Adipocyte (in vitro differentiated cells): ENCODE data around the gene PROB1.
"Not testable (repeated sequence)": the region's sequence is repeated elsewhere in the genome, so short reads cannot be mapped to it uniquely, and the experiment has no call there.

ENCODE experiments used
- DNase-seq: peaks from one replicate; pipeline ENCODE4 v3.0.0-alpha.2; 2015; ENCODE audit warnings: low read depth
- H3K27me3 ChIP-seq: replicated peaks from 2 replicates; pipeline ENCODE4 v1.7.0; 2013; ENCODE audit warnings: mild to moderate bottlenecking, low read length, moderate library complexity; ENCODE audit not compliant: control insufficient read depth, insufficient read depth
- H3K36me3 ChIP-seq: 2 replicates; pipeline ENCODE4 v1.7.0; 2013; ENCODE audit warnings: low read length, mild to moderate bottlenecking, moderate library complexity; ENCODE audit not compliant: control insufficient read depth, insufficient read depth, severe bottlenecking
- H3K4me1 ChIP-seq: 2 replicates; pipeline ENCODE4 v1.7.0; 2013; ENCODE audit warnings: mild to moderate bottlenecking, low read length, moderate library complexity; ENCODE audit not compliant: control insufficient read depth, insufficient read depth
- H3K4me3 ChIP-seq: 2 replicates; pipeline ENCODE4 v1.7.0; 2013; ENCODE audit warnings: mild to moderate bottlenecking, low read length, moderate library complexity
- H3K9ac ChIP-seq: 2 replicates; pipeline ENCODE4 v1.7.0; 2013; ENCODE audit warnings: mild to moderate bottlenecking, low read length, moderate library complexity
- H3K9me3 ChIP-seq: 2 replicates; pipeline ENCODE4 v1.7.0; 2013; ENCODE audit warnings: mild to moderate bottlenecking, low read length, moderate library complexity; ENCODE audit not compliant: control insufficient read depth

Gene PROB1

DNA sequence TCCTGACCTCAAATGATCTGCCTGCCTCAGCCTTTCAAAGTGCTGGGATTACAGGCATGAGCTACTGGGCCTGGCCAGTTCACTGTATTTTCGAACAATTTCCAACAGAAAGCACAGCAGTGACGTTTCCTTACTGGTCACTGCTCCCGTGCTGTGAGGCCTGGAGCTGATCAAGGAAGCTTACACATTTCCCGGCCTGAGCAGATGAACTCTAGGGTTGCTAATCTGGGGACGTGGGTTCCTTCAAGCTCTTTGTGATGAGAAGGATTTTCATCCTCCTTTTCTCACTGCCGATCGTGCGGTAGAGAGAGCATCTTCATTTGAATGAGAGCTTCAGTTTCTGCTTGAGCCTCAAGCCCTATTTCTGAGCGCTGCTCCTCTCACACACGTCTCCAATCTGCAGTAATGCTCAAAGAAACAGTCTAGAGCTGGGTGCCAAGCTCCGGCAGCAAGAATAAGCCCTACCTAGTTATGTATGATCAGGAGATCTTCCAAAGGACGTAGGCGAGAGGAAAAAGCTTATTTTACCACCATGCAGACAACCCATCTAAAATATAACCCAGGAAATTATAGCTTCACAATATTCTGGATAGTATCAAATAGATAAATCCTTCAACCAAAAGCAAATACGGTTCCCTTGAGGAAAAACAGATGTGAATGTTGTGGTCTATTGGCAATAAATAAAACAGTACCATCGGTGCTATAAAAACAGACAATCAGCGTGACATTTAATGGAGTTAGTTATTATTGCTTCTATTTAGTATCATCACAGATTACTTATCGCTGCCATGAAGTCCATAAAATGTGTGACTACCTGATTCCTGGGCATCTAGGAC lies 16.3 kb upstream of the PROB1 start:
- Histone ChIP-seq H3K36me3 (no peaks in the 10 kb centered on the region), H3K27me3 (no peaks in the 10 kb centered on the region), H3K9ac (peak overlapping the region; percentile 62), H3K4me1 (peaks cover 13% of the 10 kb centered on the region), H3K4me3 (no peak overlapping the region), H3K9me3 (no peaks in the 10 kb centered on the region)
- DNase-seq, result no peak

DNA sequence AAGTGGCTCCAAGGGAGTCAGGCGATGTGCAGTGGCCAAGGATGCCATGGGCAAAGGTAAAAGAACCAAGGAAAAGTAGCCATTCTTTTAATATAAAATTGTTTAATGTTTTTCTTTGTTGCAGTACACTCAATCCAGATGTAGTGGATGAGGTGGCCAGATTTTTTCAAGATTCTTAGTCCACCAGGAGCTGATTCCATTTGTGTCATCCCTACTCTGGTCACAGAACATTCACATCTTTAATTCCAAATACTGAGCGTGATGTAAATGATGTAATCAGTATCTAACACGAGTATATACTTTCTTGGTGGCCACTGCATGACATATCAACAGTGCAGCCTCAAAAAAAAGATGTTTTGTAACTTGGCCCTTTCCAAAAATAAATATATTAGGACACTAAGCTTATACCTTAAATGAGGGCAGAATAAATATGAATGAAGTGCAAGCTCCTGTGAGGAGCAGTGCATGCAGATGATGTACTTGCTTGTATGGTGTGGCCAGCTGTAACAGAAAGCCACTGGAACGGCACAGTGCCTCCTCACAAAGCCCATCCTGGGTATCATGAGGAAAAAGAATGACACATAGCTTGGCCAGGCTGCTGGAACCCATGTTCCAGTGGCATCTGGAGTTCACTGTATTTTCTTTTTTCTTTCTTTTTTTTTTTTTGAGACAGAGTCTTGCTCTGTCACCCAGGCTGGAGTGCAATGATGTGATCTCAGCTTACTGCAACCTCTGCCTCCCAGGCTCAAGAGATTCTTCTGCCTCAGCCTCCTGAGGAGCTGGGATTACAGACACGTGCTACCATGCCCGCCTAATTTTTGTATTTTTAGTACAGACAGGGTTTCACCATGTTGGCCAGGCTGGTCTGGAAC lies 15.5 kb upstream of the PROB1 start:
- Histone ChIP-seq H3K9ac (peak overlapping the region; percentile 62), H3K36me3 (no peaks in the 10 kb centered on the region), H3K4me3 (no peak overlapping the region), H3K27me3 (no peaks in the 10 kb centered on the region), H3K4me1 (peaks cover 13% of the 10 kb centered on the region), H3K9me3 (no peaks in the 10 kb centered on the region)
- DNase-seq, result peak; percentile 3

DNA sequence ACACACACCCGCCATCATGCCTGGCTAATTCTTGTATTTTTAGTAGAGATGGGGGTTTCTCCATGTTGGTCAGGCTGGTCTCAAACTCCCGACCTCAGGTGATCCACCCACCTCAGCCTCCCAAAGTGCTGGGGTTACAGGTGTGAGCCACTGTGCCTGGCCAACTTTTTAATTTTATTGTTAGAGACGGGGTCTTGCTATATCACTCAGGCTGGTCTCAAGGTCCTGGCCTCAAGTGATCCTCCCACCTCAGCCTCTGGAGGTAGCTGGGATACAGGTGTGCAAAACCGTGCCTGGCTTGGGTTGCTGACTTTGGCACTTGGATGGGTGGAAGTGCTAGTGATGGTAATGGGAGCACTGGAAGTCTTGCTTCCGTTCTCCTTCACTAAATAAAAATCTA lies 14.2 kb upstream of the PROB1 start:
- not testable (repeated sequence) for H3K9ac ChIP-seq, H3K36me3 ChIP-seq, H3K9me3 ChIP-seq, H3K4me3 ChIP-seq, DNase-seq, H3K27me3 ChIP-seq
- peaks cover 13% of the 10 kb centered on the region for H3K4me1 ChIP-seq

GRCh38 chr5:139408191-139408590 lies 13.3 kb upstream of the PROB1 start:
- Histone ChIP-seq H3K4me3 (no peak overlapping the region), H3K9me3 (no peaks in the 10 kb centered on the region), H3K4me1 (peaks cover 16% of the 10 kb centered on the region), H3K27me3 (no peaks in the 10 kb centered on the region), H3K9ac (no peak overlapping the region), H3K36me3 (no peaks in the 10 kb centered on the region)
- no peak for DNase-seq

DNA sequence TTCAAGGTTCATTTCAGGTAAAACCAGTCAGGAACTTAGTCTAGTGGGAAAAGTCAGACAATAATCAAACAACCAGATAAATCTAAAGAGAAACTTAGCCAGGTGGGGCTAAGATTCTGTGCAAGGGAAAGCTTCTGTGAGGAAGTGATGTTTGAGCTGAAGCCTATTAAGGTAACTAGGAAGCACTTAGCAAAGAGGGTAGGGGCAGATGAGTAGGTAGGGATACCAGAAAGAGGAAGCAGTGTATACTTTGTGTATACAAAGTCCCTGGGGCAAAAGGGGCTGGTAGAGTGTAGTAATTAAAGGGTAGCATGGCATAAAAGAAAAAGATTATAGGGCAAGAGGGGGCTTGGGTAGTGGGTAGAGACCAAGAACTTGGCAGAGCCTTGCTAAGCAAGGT lies 12.6 kb upstream of the PROB1 start:
- Histone ChIP-seq H3K4me3 (no peak overlapping the region), H3K4me1 (peaks cover 20% of the 10 kb centered on the region), H3K9me3 (no peaks in the 10 kb centered on the region), H3K27me3 (no peaks in the 10 kb centered on the region), H3K36me3 (no peaks in the 10 kb centered on the region), H3K9ac (no peak overlapping the region)
- no peak for DNase-seq

- Histone ChIP-seq H3K36me3 (no peaks in the 10 kb centered on the region), H3K9ac (no peak overlapping the region), H3K27me3 (no peaks in the 10 kb centered on the region), H3K4me3 (no peak overlapping the region), H3K9me3 (no peaks in the 10 kb centered on the region), H3K4me1 (peaks cover 20% of the 10 kb centered on the region)
- DNase-seq, result no peak
Observed at GRCh38 chr5:139406963-139407362, 12.1 kb upstream of the PROB1 start.

- Histone ChIP-seq H3K4me3 (peak overlapping the region; percentile 80), H3K9me3 (no peaks in the 10 kb centered on the region), H3K4me1 (peaks cover 7% of the 10 kb centered on the region), H3K27me3 (no peaks in the 10 kb centered on the region), H3K36me3 (no peaks in the 10 kb centered on the region), H3K9ac (peak overlapping the region; percentile 81)
- no peak for DNase-seq
Observed at GRCh38 chr5:139404484-139404840, 9.6 kb upstream of the PROB1 start.

GRCh38 chr5:139403787-139404483 lies 9.0 kb upstream of the PROB1 start, which contains the start of gene SPATA24:
Gene SPATA24, minus strand, starts transcription at chr5:139404089. Its CDS starts 29 bp downstream, at chr5:139404060.
- Histone ChIP-seq H3K27me3 (no peaks in the 10 kb centered on the region), H3K4me1 (peaks cover 7% of the 10 kb centered on the region), H3K9ac (peak within 1 kb of the TSS; percentile 81), H3K36me3 (no peaks in the 10 kb centered on the region), H3K4me3 (peak within 1 kb of the TSS; percentile 80), H3K9me3 (no peaks in the 10 kb centered on the region)
- peak; percentile 99 for DNase-seq

DNA sequence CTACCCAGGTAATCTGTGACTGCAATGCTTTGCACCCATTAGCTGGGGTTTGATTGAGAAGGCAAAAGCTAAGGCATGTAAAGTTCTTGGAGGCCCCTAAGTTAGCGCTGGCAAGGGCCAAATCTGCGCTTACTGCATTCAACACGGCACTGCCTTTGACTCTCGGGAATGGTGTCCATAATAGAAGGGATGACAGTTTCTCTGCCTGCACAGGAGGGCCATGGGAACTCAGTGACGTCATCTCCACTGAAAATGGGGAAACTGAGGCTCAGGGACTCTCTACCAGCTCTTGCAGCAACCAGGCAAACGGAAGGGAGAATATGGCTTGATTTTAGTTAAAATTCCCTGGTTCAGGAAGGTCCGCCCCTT lies 8.5 kb upstream of the PROB1 start:
- peak overlapping the region; percentile 81 for H3K9ac ChIP-seq
- no peaks in the 10 kb centered on the region for H3K9me3 ChIP-seq
- no peak for DNase-seq
- H3K27me3 ChIP-seq, result no peaks in the 10 kb centered on the region
- H3K4me3 ChIP-seq, result peak overlapping the region; percentile 80
- no peaks in the 10 kb centered on the region for H3K36me3 ChIP-seq
- H3K4me1 ChIP-seq, result peaks cover 7% of the 10 kb centered on the region

DNA sequence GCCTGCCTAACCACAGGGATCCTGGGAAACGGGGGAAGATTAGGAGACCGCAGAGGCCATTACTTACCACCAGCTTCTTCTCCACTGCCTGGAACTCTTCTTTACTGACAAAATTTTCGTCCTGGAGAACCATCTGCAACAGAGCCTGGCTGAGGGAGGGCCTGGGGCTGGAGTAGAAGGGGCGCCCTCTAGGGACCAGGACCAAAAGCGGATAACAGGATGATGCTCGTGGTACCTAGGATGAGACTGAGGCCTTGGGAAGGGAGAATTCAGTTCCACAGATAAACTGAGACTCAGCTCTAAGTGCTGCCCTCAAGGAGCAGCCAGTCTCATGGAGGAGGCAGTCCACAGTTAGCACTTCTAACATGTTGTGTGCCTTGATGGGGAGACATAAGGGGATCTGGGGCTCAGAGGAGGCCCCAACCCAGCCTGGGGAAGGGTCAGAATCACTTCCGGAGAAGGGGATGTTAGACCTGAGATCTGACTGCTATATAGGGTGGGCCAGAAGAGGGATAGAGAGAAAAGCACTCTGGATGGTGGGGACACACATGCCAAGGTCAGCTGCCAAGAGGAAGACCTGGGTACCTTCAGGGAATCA lies 7.8 kb upstream of the PROB1 start:
- Histone ChIP-seq H3K9me3 (no peaks in the 10 kb centered on the region), H3K4me3 (no peak overlapping the region), H3K27me3 (no peaks in the 10 kb centered on the region), H3K4me1 (peaks cover 7% of the 10 kb centered on the region), H3K9ac (no peak overlapping the region), H3K36me3 (no peaks in the 10 kb centered on the region)
- DNase-seq, result no peak

GRCh38 chr5:139401546-139401945 lies 6.6 kb upstream of the PROB1 start:
- H3K4me1 ChIP-seq, result peaks cover 7% of the 10 kb centered on the region
- no peaks in the 10 kb centered on the region for H3K27me3 ChIP-seq
- DNase-seq, result no peak
- no peaks in the 10 kb centered on the region for H3K36me3 ChIP-seq
- no peak overlapping the region for H3K4me3 ChIP-seq
- no peak overlapping the region for H3K9ac ChIP-seq
- no peaks in the 10 kb centered on the region for H3K9me3 ChIP-seq
